T-helper 2 cell treated with Interferon-gamma antibody and Interleukin-4, amounts not matched to agents 5 μg/mL and 100 μg/mL, for 36 hours (primary cell): Measurements from ENCODE around the gene CD40.
A peak's percentile ranks its signal among the peaks of the same experiment; 100 is the strongest.

Experiments used
- DNase-seq: peaks from one replicate; pipeline ENCODE4 v3.0.0; 2021; ENCODE audit warnings: low spot score
- H3K27ac Mint-ChIP-seq: one replicate; pipeline ENCODE4 v1.8.0; 2021; ENCODE audit warnings: mild to moderate bottlenecking, mixed read lengths
- H3K27me3 Mint-ChIP-seq: one replicate; pipeline ENCODE4 v1.8.0; 2021; ENCODE audit warnings: low read depth, mixed read lengths
- H3K36me3 Mint-ChIP-seq: one replicate; pipeline ENCODE4 v1.8.0; 2021; ENCODE audit warnings: low read depth, mixed read lengths
- H3K4me1 Mint-ChIP-seq: one replicate; pipeline ENCODE4 v1.8.0; 2021; ENCODE audit warnings: low read depth, mixed read lengths
- H3K4me3 Mint-ChIP-seq: one replicate; pipeline ENCODE4 v1.8.0; 2022; ENCODE audit warnings: mild to moderate bottlenecking, moderate library complexity, mixed read lengths
- H3K9me3 Mint-ChIP-seq: one replicate; pipeline ENCODE4 v1.8.0; 2021; ENCODE audit warnings: mixed read lengths

Gene CD40

GRCh38 chr20:46108435-46108841 is 9.7 kb upstream of the CD40 start:
- H3K27ac Mint-ChIP-seq = no peak overlapping the region
- peaks cover 6% of the 10 kb centered on the region for H3K4me1 Mint-ChIP-seq
- H3K27me3 Mint-ChIP-seq = peaks cover 41% of the 10 kb centered on the region
- DNase-seq = no peak
- H3K9me3 Mint-ChIP-seq = no peaks in the 10 kb centered on the region
- no peak overlapping the region for H3K4me3 Mint-ChIP-seq
- H3K36me3 Mint-ChIP-seq = no peaks in the 10 kb centered on the region

GRCh38 chr20:46108976-46109375 is 9.1 kb upstream of the CD40 start:
- Mint-ChIP-seq H3K9me3 (no peaks in the 10 kb centered on the region), H3K4me3 (no peak overlapping the region), H3K36me3 (no peaks in the 10 kb centered on the region), H3K27ac (no peak overlapping the region), H3K27me3 (peaks cover 45% of the 10 kb centered on the region), H3K4me1 (peaks cover 6% of the 10 kb centered on the region)
- no peak for DNase-seq

GRCh38 chr20:46111028-46111835 is 6.9 kb upstream of the CD40 start:
- peaks cover 49% of the 10 kb centered on the region for H3K27me3 Mint-ChIP-seq
- DNase-seq = peak; percentile 23
- no peaks in the 10 kb centered on the region for H3K9me3 Mint-ChIP-seq
- H3K4me3 Mint-ChIP-seq = no peak overlapping the region
- no peaks in the 10 kb centered on the region for H3K36me3 Mint-ChIP-seq
- peaks cover 6% of the 10 kb centered on the region for H3K4me1 Mint-ChIP-seq
- no peak overlapping the region for H3K27ac Mint-ChIP-seq

GRCh38 chr20:46111836-46112212 is 6.3 kb upstream of the CD40 start:
- Mint-ChIP-seq H3K27me3 (peaks cover 48% of the 10 kb centered on the region), H3K36me3 (no peaks in the 10 kb centered on the region), H3K9me3 (no peaks in the 10 kb centered on the region), H3K4me1 (peaks cover 6% of the 10 kb centered on the region), H3K27ac (no peak overlapping the region), H3K4me3 (no peak overlapping the region)
- DNase-seq = no peak

GRCh38 chr20:46112430-46113112 is 5.5 kb upstream of the CD40 start:
- Mint-ChIP-seq H3K27ac (no peak overlapping the region), H3K27me3 (peaks cover 44% of the 10 kb centered on the region), H3K36me3 (no peaks in the 10 kb centered on the region), H3K9me3 (no peaks in the 10 kb centered on the region), H3K4me1 (peaks cover 8% of the 10 kb centered on the region), H3K4me3 (no peak overlapping the region)
- no peak for DNase-seq

- Mint-ChIP-seq H3K36me3 (no peaks in the 10 kb centered on the region), H3K4me1 (peaks cover 9% of the 10 kb centered on the region), H3K27me3 (peaks cover 49% of the 10 kb centered on the region), H3K4me3 (no peak overlapping the region), H3K9me3 (no peaks in the 10 kb centered on the region), H3K27ac (no peak overlapping the region)
- DNase-seq = no peak
Measured at GRCh38 chr20:46113113-46113470, 5.0 kb upstream of the CD40 start.

- peaks cover 13% of the 10 kb centered on the region for H3K4me1 Mint-ChIP-seq
- peaks cover 43% of the 10 kb centered on the region for H3K27me3 Mint-ChIP-seq
- no peak overlapping the region for H3K4me3 Mint-ChIP-seq
- no peak overlapping the region for H3K27ac Mint-ChIP-seq
- no peaks in the 10 kb centered on the region for H3K36me3 Mint-ChIP-seq
- DNase-seq = no peak
- H3K9me3 Mint-ChIP-seq = no peaks in the 10 kb centered on the region
Measured at GRCh38 chr20:46114449-46114848, 3.7 kb upstream of the CD40 start.

- Mint-ChIP-seq H3K9me3 (no peaks in the 10 kb centered on the region), H3K36me3 (no peaks in the 10 kb centered on the region), H3K4me1 (peaks cover 8% of the 10 kb centered on the region), H3K4me3 (peak overlapping the region; percentile 78), H3K27ac (no peak overlapping the region), H3K27me3 (peaks cover 35% of the 10 kb centered on the region)
- no peak for DNase-seq
Measured at GRCh38 chr20:46118481-46119020, 437 bp downstream of the CD40 start.

- peaks cover 8% of the 10 kb centered on the region for H3K4me1 Mint-ChIP-seq
- peak overlapping the region; percentile 7 for H3K4me3 Mint-ChIP-seq
- no peaks in the 10 kb centered on the region for H3K36me3 Mint-ChIP-seq
- H3K27ac Mint-ChIP-seq = no peak overlapping the region
- DNase-seq = no peak
- H3K27me3 Mint-ChIP-seq = peaks cover 31% of the 10 kb centered on the region
- H3K9me3 Mint-ChIP-seq = no peaks in the 10 kb centered on the region
Measured at GRCh38 chr20:46119028-46119546, 973 bp downstream of the CD40 start.

GRCh38 chr20:46119547-46119946 is 1.4 kb downstream of the CD40 start:
- no peak for DNase-seq
- Mint-ChIP-seq H3K27me3 (peaks cover 28% of the 10 kb centered on the region), H3K4me3 (no peak overlapping the region), H3K36me3 (no peaks in the 10 kb centered on the region), H3K4me1 (peaks cover 8% of the 10 kb centered on the region), H3K27ac (no peak overlapping the region), H3K9me3 (no peaks in the 10 kb centered on the region)

- no peaks in the 10 kb centered on the region for H3K36me3 Mint-ChIP-seq
- no peak for DNase-seq
- no peak overlapping the region for H3K4me3 Mint-ChIP-seq
- no peak overlapping the region for H3K27ac Mint-ChIP-seq
- peaks cover 8% of the 10 kb centered on the region for H3K4me1 Mint-ChIP-seq
- H3K27me3 Mint-ChIP-seq = peaks cover 25% of the 10 kb centered on the region
- H3K9me3 Mint-ChIP-seq = no peaks in the 10 kb centered on the region
Measured at GRCh38 chr20:46120136-46120535, 2.0 kb downstream of the CD40 start.

- peaks cover 8% of the 10 kb centered on the region for H3K4me1 Mint-ChIP-seq
- no peaks in the 10 kb centered on the region for H3K9me3 Mint-ChIP-seq
- no peak for DNase-seq
- H3K27ac Mint-ChIP-seq = no peak overlapping the region
- H3K27me3 Mint-ChIP-seq = peaks cover 18% of the 10 kb centered on the region
- H3K36me3 Mint-ChIP-seq = no peaks in the 10 kb centered on the region
- no peak overlapping the region for H3K4me3 Mint-ChIP-seq
Measured at GRCh38 chr20:46121184-46121930, 3.2 kb downstream of the CD40 start.

GRCh38 chr20:46122071-46122470 is 4.0 kb downstream of the CD40 start:
- no peak overlapping the region for H3K27ac Mint-ChIP-seq
- H3K4me3 Mint-ChIP-seq = no peak overlapping the region
- no peak for DNase-seq
- no peaks in the 10 kb centered on the region for H3K9me3 Mint-ChIP-seq
- peaks cover 18% of the 10 kb centered on the region for H3K27me3 Mint-ChIP-seq
- no peaks in the 10 kb centered on the region for H3K36me3 Mint-ChIP-seq
- H3K4me1 Mint-ChIP-seq = peaks cover 8% of the 10 kb centered on the region
